Islet of Langerhans (tissue), 1 donor: ENCODE results near the gene ARHGAP15.

Source experiments
- FAIRE-seq: peaks from one replicate; lab custom pipeline; 2011; peaks lifted over from hg19 to GRCh38; lab: Jason Lieb, UNC

Gene ARHGAP15

GRCh38 chr2:143776526-143777297 lies 647.5 kb downstream of the ARHGAP15 start:
- FAIRE-seq, result no peak

GRCh38 chr2:143779021-143779420 lies 649.8 kb downstream of the ARHGAP15 start:
- FAIRE-seq, result no peak

GRCh38 chr2:143786026-143786765 lies 657.0 kb downstream of the ARHGAP15 start:
- FAIRE-seq, result no peak

GRCh38 chr2:143787674-143788073 lies 658.5 kb downstream of the ARHGAP15 start:
- no peak for FAIRE-seq

- FAIRE-seq, result no peak
Observed at GRCh38 chr2:143792602-143793001, 663.4 kb downstream of the ARHGAP15 start.

- FAIRE-seq, result no peak
Observed at GRCh38 chr2:143793381-143793780, 664.2 kb downstream of the ARHGAP15 start.

DNA sequence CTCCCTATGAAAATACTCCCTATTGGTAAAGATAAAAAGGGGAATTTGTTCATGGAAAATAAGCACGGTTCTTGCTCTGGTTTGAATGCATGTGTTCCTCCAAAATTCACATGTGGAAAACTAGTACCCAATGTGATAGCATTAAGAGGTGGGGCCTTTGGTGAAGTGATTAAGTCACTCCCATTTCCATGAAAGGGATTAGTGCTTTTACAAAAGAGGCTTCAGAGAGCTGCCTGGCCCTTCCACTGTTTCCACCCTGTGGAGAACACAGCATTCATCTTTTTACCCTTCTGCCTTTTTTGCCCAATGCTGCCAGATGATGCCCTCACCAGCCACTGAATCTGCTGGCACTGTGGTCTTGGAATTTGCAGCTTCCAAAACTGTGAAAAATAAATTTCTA lies 666.8 kb downstream of the ARHGAP15 start:
- FAIRE-seq, result no peak

DNA sequence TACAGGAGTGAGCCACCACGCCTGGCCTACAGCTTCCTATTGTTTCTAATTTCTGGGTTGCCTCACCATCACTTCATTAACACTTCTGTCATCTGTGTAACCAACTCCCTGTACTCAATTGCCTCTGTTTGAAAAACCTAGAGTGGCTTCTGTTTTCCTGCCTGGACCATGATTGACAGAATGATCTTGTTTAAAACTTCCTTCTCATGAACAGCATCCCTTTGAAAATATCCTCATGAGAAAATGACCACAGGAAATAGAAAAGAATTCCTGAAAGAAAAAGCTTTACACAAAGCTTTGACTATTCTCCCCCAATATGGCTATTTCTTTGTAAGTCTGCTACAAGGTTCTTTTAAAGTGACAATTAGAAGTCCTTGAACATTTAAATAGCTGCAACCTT lies 672.3 kb downstream of the ARHGAP15 start:
- no peak for FAIRE-seq

DNA sequence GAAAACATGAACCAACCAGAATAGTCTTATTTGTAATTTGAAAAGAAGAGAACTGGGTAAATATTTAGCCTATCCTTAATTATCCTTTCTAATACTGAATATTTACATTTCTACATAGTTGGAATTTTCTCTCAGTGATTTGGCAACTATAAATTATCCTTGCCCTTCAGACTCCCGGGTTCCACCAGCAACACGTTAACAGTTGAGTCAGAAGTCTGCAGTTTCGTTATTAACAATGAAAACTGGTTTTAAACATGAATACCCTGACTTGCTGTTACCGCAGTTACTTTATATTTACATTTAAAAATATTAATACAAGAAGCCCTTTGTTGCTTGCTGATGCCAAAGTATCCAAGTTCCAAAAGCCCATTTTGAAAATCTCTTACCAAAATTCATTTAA lies 673.0 kb downstream of the ARHGAP15 start:
- no peak for FAIRE-seq

DNA sequence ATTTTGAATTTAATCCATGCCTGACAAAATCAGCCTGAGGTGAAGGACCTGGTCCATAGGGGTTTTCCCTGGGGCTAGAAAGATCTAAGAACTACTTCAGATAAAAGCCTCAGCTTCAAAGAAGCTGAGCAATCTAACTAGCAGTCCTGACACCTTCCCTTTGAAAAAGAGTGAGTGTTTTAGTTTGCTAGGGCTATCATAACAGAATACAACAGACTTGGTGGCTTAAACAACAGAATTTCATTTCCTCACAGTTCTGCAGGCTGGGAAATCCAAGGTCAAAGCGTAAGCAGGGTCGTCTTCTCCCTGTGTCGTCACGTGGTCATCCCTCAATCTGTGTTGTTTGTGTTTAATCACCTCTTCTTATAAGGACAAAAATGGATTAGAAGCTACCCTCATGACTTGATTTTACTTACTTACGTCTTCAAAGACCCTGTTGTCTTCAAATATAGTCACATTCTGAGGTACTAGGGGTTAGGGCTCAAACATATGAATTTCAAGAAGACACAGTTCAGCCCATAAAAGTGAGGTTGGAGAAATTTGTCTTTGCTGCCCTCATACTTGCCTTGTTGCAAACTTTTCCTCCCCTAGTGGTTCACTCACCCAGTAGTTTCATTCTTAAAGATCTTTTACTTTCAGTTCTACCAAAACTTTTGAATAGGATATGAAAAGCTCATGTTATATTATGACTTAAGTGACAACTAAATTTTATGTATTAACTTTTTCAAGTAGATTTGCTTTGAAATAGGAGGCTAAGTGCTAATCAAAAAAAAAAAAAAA lies 673.8 kb downstream of the ARHGAP15 start:
- FAIRE-seq, result no peak

GRCh38 chr2:143803936-143804335 lies 674.7 kb downstream of the ARHGAP15 start:
- no peak for FAIRE-seq

- FAIRE-seq, result no peak
Observed at GRCh38 chr2:143805666-143806065, 676.4 kb downstream of the ARHGAP15 start.

GRCh38 chr2:143807192-143807591 lies 678.0 kb downstream of the ARHGAP15 start:
- FAIRE-seq, result no peak

DNA sequence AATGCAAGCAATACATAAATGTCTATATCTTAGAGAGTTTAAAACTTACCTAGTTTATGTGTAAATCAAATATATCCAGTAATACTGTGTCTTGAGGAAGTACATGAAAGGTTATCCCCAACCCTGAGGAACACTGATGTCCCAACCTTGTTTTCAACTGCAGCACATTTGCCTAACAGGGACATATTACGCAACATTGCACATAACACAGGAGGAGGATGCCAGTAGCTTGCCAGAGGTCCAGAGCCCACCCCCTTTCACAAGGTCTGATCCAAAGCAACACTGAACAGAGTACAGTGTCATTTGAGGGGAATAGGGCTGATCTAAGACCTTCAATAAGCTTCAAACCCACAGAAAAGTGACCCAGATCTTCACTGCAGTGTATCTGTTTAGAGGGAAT lies 678.5 kb downstream of the ARHGAP15 start:
- no peak for FAIRE-seq

GRCh38 chr2:143808166-143808565 lies 678.9 kb downstream of the ARHGAP15 start:
- no peak for FAIRE-seq

DNA sequence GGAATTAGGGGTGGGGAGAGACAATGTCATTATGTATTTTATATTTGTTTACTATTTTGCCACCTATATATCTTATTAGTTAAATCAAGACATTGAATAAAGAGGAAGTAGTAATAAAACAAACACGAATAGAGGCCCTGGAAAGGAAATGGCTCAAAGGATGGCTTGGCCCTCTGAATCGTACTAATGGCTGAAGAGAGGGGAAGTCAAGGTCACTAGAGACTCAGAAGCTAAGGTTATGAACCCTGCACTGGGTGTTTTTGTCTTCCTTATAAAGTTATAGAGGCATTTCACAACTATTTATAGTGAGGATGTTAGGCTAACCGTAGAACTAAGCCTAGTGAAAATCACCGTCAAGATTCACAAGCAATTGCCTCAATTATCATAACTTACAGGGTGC lies 685.9 kb downstream of the ARHGAP15 start:
- FAIRE-seq, result no peak

DNA sequence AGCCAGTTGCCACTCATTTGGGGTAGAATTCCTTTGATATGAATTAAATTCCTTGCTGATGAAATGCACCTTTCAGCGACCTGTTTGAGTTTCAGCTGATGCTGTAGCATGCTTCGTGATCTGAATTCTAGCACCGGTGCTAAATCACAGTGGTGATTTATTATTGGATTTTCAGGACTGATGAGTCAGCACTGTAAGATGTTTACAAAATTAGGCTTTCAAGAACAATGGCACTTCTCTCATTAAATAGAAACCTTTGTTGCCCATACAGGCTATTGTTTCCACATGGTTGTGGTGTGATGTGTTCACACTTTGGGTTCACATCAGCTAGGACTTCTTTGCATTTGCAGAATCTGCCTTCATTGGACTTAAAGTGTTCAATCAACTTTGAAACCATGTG lies 687.7 kb downstream of the ARHGAP15 start:
- FAIRE-seq, result no peak
